Sciatic nerve (tissue), 2 donors: ENCODE data around the gene TOGARAM1. TPM values are rescaled to one million over a fixed set of nuclear protein-coding genes. Genes with fewer than 3 reads are reported as not detected.
A peak's percentile ranks its signal among the peaks of the same experiment; 100 is the strongest.

Source experiments
- ATAC-seq: fragments of 200-7000 bp; cut with Tn5 transposase; one replicate; pipeline ENCODE4 v1.9.1; 2020; ENCODE audit warnings: mild to moderate bottlenecking, moderate library complexity
- DNase-seq: peaks from one replicate; pipeline ENCODE4 v3.0.0-alpha.2; 2020; ENCODE audit warnings: low spot score
- intact Hi-C: fragments of 100-400 bp; cut with DNase I; formaldehyde crosslinking; loops from one replicate; pipeline ENCODE4 v1.14.2; 2022
- total RNA-seq: library from RNA; stranded (reverse); fragmentation: NEBNext Ultra II Directional; extraction: Animal tissue kit (Norgen Biotek cat#: 25700); gene quantifications from one replicate; pipeline ENCODE4 v1.2.1, GENCODE V29; 2021
- donor health status: DM: no; HTN: no; CAD: no.
- donor health status: DM: no; HTN: no; CAD: no.

Gene TOGARAM1
- 26.8 TPM for total RNA-seq

- intact Hi-C loops, result no loop called here
- ATAC-seq, result peak; percentile 99
- peak; percentile 98 for DNase-seq
These were observed at the start of gene TOGARAM1, which contains the start of gene KLHL28 for GRCh38 chr14:44961554-44962333. TSS of gene TOGARAM1 (plus strand) at chr14:44962190. CDS start at chr14:44962422, 232 bp downstream. TSS of gene KLHL28 (minus strand) at chr14:44961947. CDS start at chr14:44945928, 16,019 bp downstream.

GRCh38 chr14:44914849-44915248 is 47.1 kb upstream of the TOGARAM1 start:
- DNase-seq (no peak), ATAC-seq (peak; percentile 70)
- intact Hi-C loops, result loop anchor here (10.0 kb wide), 1 partner anchor 350 kb away; no protein-coding TSS in a partner anchor

GRCh38 chr14:44928793-44929192 is 33.2 kb upstream of the TOGARAM1 start:
- DNase-seq, result no peak
- intact Hi-C loops, result no loop called here
- ATAC-seq, result no peak

GRCh38 chr14:44935155-44935554 is 26.8 kb upstream of the TOGARAM1 start:
- DNase-seq (no peak), ATAC-seq (no peak)
- intact Hi-C loops, result no loop called here

- ATAC-seq (no peak), DNase-seq (no peak)
- intact Hi-C loops, result no loop called here
These were observed 24.4 kb upstream of the TOGARAM1 start for GRCh38 chr14:44937547-44937946.

GRCh38 chr14:44940211-44940610 is 21.8 kb upstream of the TOGARAM1 start:
- intact Hi-C loops, result no loop called here
- ATAC-seq (no peak), DNase-seq (no peak)

GRCh38 chr14:44940944-44941343 is 21.0 kb upstream of the TOGARAM1 start:
- intact Hi-C loops, result no loop called here
- DNase-seq (no peak), ATAC-seq (no peak)

- ATAC-seq (no peak), DNase-seq (no peak)
- intact Hi-C loops, result no loop called here
These were observed 20.4 kb upstream of the TOGARAM1 start for GRCh38 chr14:44941591-44941990.

GRCh38 chr14:44942436-44942835 is 19.6 kb upstream of the TOGARAM1 start:
- ATAC-seq (no peak), DNase-seq (no peak)
- intact Hi-C loops, result no loop called here

GRCh38 chr14:44944107-44944506 is 17.9 kb upstream of the TOGARAM1 start:
- no peak for DNase-seq
- intact Hi-C loops, result no loop called here
- no peak for ATAC-seq

- intact Hi-C loops, result no loop called here
- ATAC-seq (no peak), DNase-seq (no peak)
These were observed 16.7 kb upstream of the TOGARAM1 start for GRCh38 chr14:44945264-44945663.

GRCh38 chr14:44951051-44951450 is 10.9 kb upstream of the TOGARAM1 start:
- ATAC-seq, result no peak

GRCh38 chr14:44952391-44953110 is 9.4 kb upstream of the TOGARAM1 start:
- ATAC-seq, result no peak
- intact Hi-C loops, result no loop called here
- no peak for DNase-seq

More at GRCh38 chr14:44951051-44951450, 10.9 kb upstream of the TOGARAM1 start:
- DNase-seq, result no peak
- intact Hi-C loops, result no loop called here

GRCh38 chr14:44954750-44955149 is 7.2 kb upstream of the TOGARAM1 start:
- no peak for ATAC-seq
- intact Hi-C loops, result no loop called here
- no peak for DNase-seq

- DNase-seq (no peak), ATAC-seq (no peak)
- intact Hi-C loops, result no loop called here
These were observed 6.5 kb upstream of the TOGARAM1 start for GRCh38 chr14:44955528-44955927.

- intact Hi-C loops, result no loop called here
- ATAC-seq (no peak), DNase-seq (no peak)
These were observed 5.1 kb upstream of the TOGARAM1 start for GRCh38 chr14:44956866-44957265.

GRCh38 chr14:44959538-44959937 is 2.5 kb upstream of the TOGARAM1 start:
- intact Hi-C loops, result no loop called here
- no peak for ATAC-seq
- no peak for DNase-seq

GRCh38 chr14:44960146-44960545 is 1.8 kb upstream of the TOGARAM1 start:
- no peak for ATAC-seq
- intact Hi-C loops, result no loop called here
- no peak for DNase-seq

GRCh38 chr14:44960646-44961045 is 1.3 kb upstream of the TOGARAM1 start:
- DNase-seq (no peak), ATAC-seq (no peak)
- intact Hi-C loops, result no loop called here

- ATAC-seq, result peak; percentile 70
- intact Hi-C loops, result no loop called here
- DNase-seq, result peak; percentile 77
These were observed 838 bp upstream of the TOGARAM1 start for GRCh38 chr14:44961151-44961553.
